Measurements from ENCODE around the gene ANKDD1B. TPM values are rescaled to one million over a fixed set of nuclear protein-coding genes. Genes with fewer than 3 reads are reported as not detected.
A peak's percentile ranks its signal among the peaks of the same experiment; 100 is the strongest.

Gene ANKDD1B
- total and polyA plus RNA-seq, 5 donors = 0.11 to 0.71 (median 0.36) TPM

DNA sequence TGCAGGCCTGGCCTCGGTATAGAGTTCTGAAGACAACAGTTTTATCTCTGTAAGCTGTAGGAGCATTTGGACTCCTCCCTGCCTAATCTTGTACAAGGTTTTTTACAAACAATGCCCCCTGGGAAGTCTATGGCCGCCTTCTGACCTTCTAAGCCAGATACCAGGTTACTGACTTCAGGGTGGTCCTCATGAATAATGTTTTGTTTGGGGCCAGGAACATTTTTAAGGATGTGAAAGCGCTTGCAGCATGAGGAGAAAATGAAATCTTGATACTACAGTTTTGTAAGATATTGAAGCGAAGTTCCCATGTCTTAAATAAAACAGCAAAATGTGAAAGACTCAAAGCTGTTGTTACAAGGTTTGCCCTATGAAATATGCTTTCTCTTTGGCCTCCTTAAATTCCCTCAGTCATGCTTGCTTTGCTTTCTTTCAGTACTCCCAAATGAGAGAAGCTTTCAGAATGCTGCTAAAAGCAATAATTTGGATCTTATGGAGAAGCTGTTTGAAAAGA is 5.2 kb downstream of the ANKDD1B start:
- Histone ChIP-seq H3K4me1 (ENCODE audit: control insufficient read depth, insufficient read depth, low read length) (peaks cover under 1% of the 10 kb centered on the region), H3K4me3 (ENCODE audit: low read length) (no peak overlapping the region), H3K9me3 (ENCODE audit: control insufficient read depth, low read length) (no peaks in the 10 kb centered on the region), H3K27ac (ENCODE audit: low read length) (no peak overlapping the region), H3K27me3 (ENCODE audit: control insufficient read depth, insufficient read depth) (no peaks in the 10 kb centered on the region)
- WGBS = 63% methylated on average over 4 of the region's 4 CpGs
- ATAC-seq = peak in 1 of 2 donors; percentile 38
- no peak for DNase-seq
- intact Hi-C loops (cut with DNase I) = no loop called here

DNA sequence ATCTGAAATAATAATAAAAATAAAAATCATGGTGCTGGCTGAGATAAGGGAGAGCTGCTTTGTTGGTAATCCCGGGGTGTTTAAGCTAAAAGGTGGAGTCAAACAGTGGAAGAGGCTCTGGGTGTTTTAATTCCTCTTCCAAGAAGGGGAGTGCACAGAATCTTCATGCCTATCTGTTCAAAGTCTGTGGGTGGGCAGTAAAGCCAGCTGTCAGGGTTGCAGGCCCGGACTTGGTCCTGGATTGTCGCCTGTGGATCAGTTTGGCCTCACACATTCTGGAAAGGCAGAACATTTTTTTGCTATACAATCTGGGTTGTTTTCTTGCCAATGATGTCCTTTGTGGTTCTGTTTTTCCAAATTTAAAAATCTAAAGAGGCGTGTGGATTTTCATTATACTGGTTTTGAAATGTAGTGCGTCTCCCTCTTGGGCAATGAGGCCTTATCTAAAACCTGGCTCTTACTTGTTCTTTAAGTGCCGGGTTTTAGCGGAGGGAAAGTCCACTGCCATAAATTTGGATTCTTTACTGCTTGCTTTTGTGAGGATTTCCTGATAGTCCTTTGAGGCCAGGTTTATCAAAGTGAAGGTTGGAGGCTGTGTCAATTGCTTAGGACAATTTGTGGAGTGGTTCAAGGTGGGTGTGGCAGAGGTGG is 5.8 kb downstream of the ANKDD1B start:
- H3K9me3 ChIP-seq (ENCODE audit: control insufficient read depth, low read length) = no peaks in the 10 kb centered on the region
- WGBS = 59% methylated on average over 7 of the region's 7 CpGs
- no peaks in the 10 kb centered on the region for H3K4me1 ChIP-seq (ENCODE audit: control insufficient read depth, insufficient read depth, low read length)
- no peak overlapping the region for H3K4me3 ChIP-seq (ENCODE audit: low read length)
- intact Hi-C loops (cut with DNase I) = no loop called here
- DNase-seq (peak in 1 of 3 donors; percentile 57), ATAC-seq (peak in 1 of 2 donors; percentile 57)
- H3K27me3 ChIP-seq (ENCODE audit: control insufficient read depth, insufficient read depth) = no peaks in the 10 kb centered on the region
- H3K27ac ChIP-seq (ENCODE audit: low read length) = no peak overlapping the region

DNA sequence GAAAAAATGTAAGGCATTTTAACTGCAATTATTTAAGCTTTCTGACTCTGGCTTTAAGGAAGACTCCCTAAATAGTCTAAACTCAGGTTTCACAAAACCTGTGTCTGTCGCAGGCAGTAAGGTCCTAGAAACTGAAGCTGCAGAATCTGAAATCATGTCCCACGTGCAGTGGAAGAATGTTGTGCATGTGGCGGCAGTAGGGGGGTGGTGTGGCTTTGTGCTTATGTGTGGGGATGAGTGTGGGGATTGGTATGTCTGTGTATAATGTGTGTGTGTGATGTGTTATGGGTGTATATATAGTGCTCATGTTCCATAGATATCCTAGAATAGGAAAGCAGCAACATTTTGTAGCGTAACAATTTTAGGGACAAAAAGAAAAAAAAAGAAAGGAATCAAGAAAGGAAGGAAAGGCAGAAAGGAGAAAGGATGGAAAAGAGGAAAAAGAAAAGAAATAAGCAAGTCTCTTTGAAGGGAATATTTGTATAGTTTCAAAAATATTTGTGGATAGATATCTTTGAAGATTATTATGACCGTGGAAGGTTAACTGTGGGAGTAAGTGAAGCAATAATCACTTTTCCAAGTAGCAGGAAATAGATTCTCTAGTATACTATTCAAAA is 6.6 kb downstream of the ANKDD1B start:
- Histone ChIP-seq H3K27me3 (ENCODE audit: control insufficient read depth, insufficient read depth) (no peaks in the 10 kb centered on the region), H3K4me3 (ENCODE audit: low read length) (no peak overlapping the region), H3K4me1 (ENCODE audit: control insufficient read depth, insufficient read depth, low read length) (no peaks in the 10 kb centered on the region), H3K27ac (ENCODE audit: low read length) (no peak overlapping the region), H3K9me3 (ENCODE audit: control insufficient read depth, low read length) (no peaks in the 10 kb centered on the region)
- intact Hi-C loops (cut with DNase I) = no loop called here
- DNase-seq = no peak
- WGBS = 88% methylated on average over 5 of the region's 5 CpGs
- ATAC-seq = no peak

DNA sequence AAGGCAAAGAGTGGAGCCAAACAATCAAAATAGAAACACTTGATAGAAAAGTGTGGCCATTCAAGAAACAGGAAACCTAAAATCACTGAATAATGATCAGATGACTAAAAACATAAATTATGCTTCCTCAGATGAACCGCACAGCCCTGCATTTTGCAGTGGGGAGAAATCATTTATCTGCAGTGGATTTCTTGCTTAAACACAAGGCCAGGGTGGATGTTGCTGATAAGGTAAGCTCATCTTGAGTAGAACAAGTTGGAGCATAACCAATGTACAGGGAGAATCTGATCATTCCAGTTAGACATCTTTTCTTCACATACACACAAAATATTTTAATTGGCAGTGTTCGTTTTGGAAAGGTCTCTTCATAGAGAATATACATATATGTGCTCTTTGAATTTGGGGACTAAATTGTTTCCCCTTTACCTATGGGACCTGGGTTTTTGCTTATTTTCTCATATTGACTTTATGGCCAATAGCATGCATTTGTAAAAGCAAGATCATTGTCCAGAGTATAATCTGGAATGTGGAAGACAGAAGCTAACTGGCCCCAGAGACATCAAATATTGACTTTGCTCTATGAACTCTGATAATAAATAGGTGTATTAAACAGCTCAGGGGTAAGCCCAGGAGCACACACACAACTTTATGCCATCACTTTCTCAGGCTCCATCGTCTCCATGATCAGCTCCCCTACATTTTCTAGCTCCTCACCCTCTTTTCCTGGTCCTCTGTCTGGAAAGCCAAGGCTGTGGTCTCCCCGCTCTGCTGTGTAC is 9.1 kb downstream of the ANKDD1B start:
- DNase-seq (no peak), ATAC-seq (no peak)
- Histone ChIP-seq H3K4me3 (ENCODE audit: low read length) (no peak overlapping the region), H3K27ac (ENCODE audit: low read length) (no peak overlapping the region), H3K4me1 (ENCODE audit: control insufficient read depth, insufficient read depth, low read length) (no peaks in the 10 kb centered on the region), H3K27me3 (ENCODE audit: control insufficient read depth, insufficient read depth) (no peaks in the 10 kb centered on the region), H3K9me3 (ENCODE audit: control insufficient read depth, low read length) (no peaks in the 10 kb centered on the region)
- 81% methylated on average over 4 of the region's 4 CpGs for WGBS
- intact Hi-C loops (cut with DNase I) = no loop called here

DNA sequence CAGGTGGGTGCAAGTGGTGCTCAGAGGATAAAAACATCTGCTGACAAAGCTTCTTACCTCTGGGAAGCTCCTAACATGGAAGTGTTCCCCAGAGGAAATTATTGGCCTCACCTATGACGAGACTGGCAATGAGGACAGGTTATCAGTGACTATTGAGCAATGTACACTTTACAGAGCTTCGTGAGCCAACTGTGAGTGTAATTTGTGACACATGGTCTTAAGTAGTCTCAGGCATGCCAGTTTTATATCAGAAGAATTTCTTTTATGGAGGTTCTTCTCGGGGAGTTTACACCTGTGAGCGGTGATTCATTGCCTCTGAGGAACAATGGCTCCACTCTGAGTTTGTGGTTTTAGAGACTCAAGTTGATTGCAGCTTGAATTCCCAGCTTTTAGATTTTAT is 11.3 kb downstream of the ANKDD1B start:
- ATAC-seq (no peak), DNase-seq (no peak)
- 95% methylated on average over 4 of the region's 4 CpGs for WGBS
- no peak overlapping the region for H3K27ac ChIP-seq (ENCODE audit: low read length)
- H3K9me3 ChIP-seq (ENCODE audit: control insufficient read depth, low read length) = no peaks in the 10 kb centered on the region
- peaks cover under 1% of the 10 kb centered on the region for H3K4me1 ChIP-seq (ENCODE audit: control insufficient read depth, insufficient read depth, low read length)
- H3K4me3 ChIP-seq (ENCODE audit: low read length) = no peak overlapping the region
- H3K27me3 ChIP-seq (ENCODE audit: control insufficient read depth, insufficient read depth) = no peaks in the 10 kb centered on the region
- intact Hi-C loops (cut with DNase I) = no loop called here

DNA sequence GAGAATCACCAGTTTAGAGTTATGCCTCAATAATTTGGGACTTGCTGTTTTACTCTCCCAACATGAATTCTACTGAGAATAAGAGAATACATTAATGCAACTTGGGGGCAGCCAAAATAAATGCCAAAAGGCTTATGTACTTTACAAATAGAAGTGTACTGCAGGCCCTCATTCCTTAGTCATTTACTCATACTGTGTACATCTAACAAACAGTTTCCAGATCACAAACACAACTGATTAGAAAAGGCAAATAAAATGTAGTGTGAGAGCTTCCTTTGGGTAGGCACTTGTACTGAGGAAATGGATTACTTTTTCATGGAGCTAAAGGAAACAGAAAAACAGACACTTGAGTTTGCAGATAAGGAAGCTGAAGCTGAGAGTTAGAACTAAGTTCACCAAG is 12.6 kb downstream of the ANKDD1B start:
- H3K27ac ChIP-seq (ENCODE audit: low read length) = no peak overlapping the region
- H3K27me3 ChIP-seq (ENCODE audit: control insufficient read depth, insufficient read depth) = no peaks in the 10 kb centered on the region
- DNase-seq = no peak
- intact Hi-C loops (cut with DNase I) = no loop called here
- peaks cover 3% of the 10 kb centered on the region for H3K4me1 ChIP-seq (ENCODE audit: control insufficient read depth, insufficient read depth, low read length)
- no peak for ATAC-seq
- H3K4me3 ChIP-seq (ENCODE audit: low read length) = no peak overlapping the region
- H3K9me3 ChIP-seq (ENCODE audit: control insufficient read depth, low read length) = no peaks in the 10 kb centered on the region

DNA sequence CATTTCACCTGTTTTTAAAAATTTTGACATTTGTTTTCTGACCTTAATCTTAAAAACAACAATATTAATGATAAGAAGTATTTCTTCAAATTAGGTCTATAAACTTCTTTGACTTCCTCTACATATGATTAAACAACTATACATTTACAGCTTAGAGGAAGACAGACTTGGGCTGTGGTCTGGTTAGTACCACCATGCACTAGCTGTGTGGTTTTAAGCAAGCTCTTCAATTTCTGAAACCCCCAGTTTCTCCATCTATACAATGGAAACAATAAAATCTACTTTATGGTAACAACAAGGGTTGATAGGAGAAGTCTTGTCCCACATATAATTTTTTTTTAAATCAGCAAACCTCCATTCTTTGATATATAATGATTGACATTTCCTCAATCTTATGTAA is 15.7 kb downstream of the ANKDD1B start:
- Histone ChIP-seq H3K9me3 (ENCODE audit: control insufficient read depth, low read length) (no peaks in the 10 kb centered on the region), H3K27ac (ENCODE audit: low read length) (no peak overlapping the region), H3K27me3 (ENCODE audit: control insufficient read depth, insufficient read depth) (no peaks in the 10 kb centered on the region), H3K4me3 (ENCODE audit: low read length) (no peak overlapping the region), H3K4me1 (ENCODE audit: control insufficient read depth, insufficient read depth, low read length) (peaks cover 3% of the 10 kb centered on the region)
- no peak for DNase-seq
- no peak for ATAC-seq
- intact Hi-C loops (cut with DNase I) = no loop called here

DNA sequence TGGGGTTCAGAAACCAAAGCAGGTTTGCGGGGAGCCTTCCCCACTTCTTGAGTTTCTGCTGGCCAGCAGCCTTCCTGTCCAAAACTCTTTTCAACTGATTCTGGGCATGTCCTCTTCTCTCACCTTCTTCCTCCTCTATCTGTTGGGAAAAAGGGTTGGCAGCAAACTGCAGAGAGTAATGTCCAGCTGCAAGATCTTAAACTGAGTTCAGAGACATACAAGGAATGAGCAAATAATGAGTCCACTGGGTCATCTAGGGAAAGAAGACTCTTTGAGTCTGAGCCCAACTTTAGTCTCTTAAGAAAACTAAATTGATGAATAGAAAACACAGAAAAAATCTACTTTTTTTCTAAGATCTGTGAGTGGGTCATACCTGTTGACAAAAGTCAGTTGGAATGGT is 16.5 kb downstream of the ANKDD1B start:
- no peak for ATAC-seq
- 98% methylated on average over 1 of the region's 1 CpG for WGBS
- DNase-seq = no peak
- no peak overlapping the region for H3K27ac ChIP-seq (ENCODE audit: low read length)
- H3K9me3 ChIP-seq (ENCODE audit: control insufficient read depth, low read length) = no peaks in the 10 kb centered on the region
- H3K27me3 ChIP-seq (ENCODE audit: control insufficient read depth, insufficient read depth) = no peaks in the 10 kb centered on the region
- H3K4me3 ChIP-seq (ENCODE audit: low read length) = no peak overlapping the region
- intact Hi-C loops (cut with DNase I) = no loop called here
- peaks cover 3% of the 10 kb centered on the region for H3K4me1 ChIP-seq (ENCODE audit: control insufficient read depth, insufficient read depth, low read length)

DNA sequence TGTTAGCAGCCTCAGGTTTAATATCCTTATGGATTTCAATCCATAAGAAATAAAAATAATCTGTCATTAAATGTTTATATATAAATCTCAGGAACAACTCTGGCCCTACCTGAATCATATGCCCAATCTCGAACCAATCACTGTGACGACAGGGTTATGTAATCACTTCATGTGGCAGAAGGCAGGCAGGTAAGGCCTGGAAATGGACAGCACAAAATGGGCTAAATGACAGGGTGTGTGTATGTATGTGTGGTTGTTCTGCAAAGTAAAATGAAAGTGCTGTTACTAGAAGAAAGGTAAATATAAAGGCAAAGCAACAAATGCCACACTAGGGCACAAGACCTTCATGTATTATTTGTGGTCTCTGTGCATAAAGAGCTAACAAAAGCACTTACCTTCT is 19.6 kb downstream of the ANKDD1B start:
- DNase-seq (no peak), ATAC-seq (no peak)
- intact Hi-C loops (cut with DNase I) = no loop called here
- no peak overlapping the region for H3K27ac ChIP-seq (ENCODE audit: low read length)
- no peaks in the 10 kb centered on the region for H3K27me3 ChIP-seq (ENCODE audit: control insufficient read depth, insufficient read depth)
- 95% methylated on average over 2 of the region's 2 CpGs for WGBS
- H3K4me1 ChIP-seq (ENCODE audit: control insufficient read depth, insufficient read depth, low read length) = peaks cover 3% of the 10 kb centered on the region
- H3K9me3 ChIP-seq (ENCODE audit: control insufficient read depth, low read length) = no peaks in the 10 kb centered on the region
- H3K4me3 ChIP-seq (ENCODE audit: low read length) = no peak overlapping the region

DNA sequence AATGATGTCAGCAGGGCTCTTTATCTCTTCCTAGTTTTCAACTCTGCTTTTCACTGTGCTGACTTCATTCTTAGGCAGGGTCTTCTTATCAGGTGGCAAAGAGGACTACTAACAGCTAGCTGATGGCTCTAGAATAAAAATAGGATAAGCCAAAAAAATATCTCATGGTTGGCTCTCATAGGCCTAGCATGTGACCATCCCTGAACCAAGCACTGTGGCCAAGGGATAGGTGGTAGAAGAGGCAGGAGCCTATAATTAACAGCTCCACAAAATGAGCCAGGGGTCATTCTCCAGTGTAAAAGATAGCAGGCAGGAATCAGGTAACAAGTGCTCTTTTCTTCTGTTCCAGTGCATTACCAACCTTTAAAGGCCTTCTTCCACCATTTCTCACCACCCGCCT is 21.1 kb downstream of the ANKDD1B start:
- ATAC-seq (peak in 1 of 2 donors; percentile 71), DNase-seq (no peak)
- no peaks in the 10 kb centered on the region for H3K9me3 ChIP-seq (ENCODE audit: control insufficient read depth, low read length)
- H3K27ac ChIP-seq (ENCODE audit: low read length) = no peak overlapping the region
- intact Hi-C loops (cut with DNase I) = no loop called here
- peaks cover 3% of the 10 kb centered on the region for H3K4me1 ChIP-seq (ENCODE audit: control insufficient read depth, insufficient read depth, low read length)
- WGBS = 83% methylated on average over 1 of the region's 1 CpG
- H3K27me3 ChIP-seq (ENCODE audit: control insufficient read depth, insufficient read depth) = no peaks in the 10 kb centered on the region
- no peak overlapping the region for H3K4me3 ChIP-seq (ENCODE audit: low read length)

DNA sequence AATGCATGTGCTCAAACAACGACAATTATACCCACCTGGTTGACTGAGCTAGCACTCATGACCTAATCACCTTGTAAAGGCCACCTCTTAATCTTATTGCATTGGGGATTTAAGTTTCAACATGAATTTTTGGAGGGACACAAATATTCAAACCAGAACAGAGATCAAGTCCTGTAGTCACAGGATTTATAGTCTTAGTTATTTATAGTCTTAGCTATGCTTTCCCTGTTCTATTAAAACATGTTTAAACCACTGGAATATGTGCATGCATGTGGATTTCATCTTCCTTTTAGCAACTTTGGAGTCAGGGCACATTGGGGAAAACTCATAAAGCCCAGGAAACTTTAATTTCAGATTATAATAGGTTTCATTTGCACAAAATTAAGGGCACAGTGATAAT is 26.7 kb downstream of the ANKDD1B start:
- Histone ChIP-seq H3K27ac (ENCODE audit: low read length) (no peak overlapping the region), H3K27me3 (ENCODE audit: control insufficient read depth, insufficient read depth) (no peaks in the 10 kb centered on the region), H3K4me3 (ENCODE audit: low read length) (no peak overlapping the region), H3K9me3 (ENCODE audit: control insufficient read depth, low read length) (no peaks in the 10 kb centered on the region), H3K4me1 (ENCODE audit: control insufficient read depth, insufficient read depth, low read length) (no peaks in the 10 kb centered on the region)
- DNase-seq (no peak), ATAC-seq (no peak)
- intact Hi-C loops (cut with DNase I) = no loop called here
- whole genome bisulfite sequencing = 91% methylated on average over 1 of the region's 1 CpG

Measured in right cardiac atrium (tissue), 5 donors.